ENCODE data around the gene DOCK10.

DNA sequence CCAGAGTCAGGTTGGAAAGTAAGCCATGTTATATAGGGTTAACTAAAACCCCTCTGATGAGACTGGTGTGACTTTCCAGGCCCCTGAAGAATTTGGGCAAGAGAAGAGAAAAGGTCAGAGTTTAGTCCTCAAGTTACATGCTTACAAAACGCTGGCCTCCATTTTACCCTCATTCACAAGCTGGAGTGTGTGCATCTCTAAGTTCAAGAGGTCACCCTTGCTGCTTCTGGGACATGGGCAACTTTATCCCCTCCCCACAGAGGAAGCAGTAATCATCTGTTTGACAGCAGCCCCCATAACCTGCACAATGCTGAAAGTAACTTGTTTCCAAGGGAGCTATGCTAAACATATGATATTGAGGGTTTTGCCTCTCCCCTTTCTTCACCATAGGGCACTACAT lies 240.9 kb downstream of the DOCK10 start:
- TF ChIP-seq CTCF (IDR thresholded peaks at IDR 0.05) (no peak), POLR2AphosphoS5 (IDR thresholded peaks at IDR 0.05; ENCODE audit: insufficient read depth in 1 of 2, low read depth in 1 of 2) (no peak)

Data from vagina (tissue), 2 donors.